ENCODE results near the gene GLB1L2.

DNA sequence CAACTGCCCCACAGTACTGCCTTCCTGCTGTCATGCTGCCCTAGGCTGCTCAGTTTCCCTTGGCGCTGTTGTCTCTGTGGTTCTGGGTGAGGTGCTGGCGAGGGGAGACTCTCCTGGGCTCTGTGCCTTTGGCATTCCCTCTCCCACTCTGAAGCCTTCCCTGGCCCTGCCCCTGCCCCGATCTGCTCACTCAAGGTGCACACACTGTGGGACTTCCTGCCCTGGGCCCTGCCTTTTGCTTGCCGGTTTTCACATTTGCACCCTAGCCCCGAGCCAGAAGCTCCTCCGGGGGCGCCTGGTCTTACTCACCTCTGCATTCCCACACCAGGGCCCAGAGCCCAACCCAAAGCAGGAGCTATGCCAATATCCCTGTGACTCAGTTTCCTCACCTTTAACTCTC, 68.2 kb downstream of the GLB1L2 start:
- TF ChIP-seq POLR2A (IDR thresholded peaks at IDR 0.05): no peak
- TF ChIP-seq POLR2AphosphoS5 (IDR thresholded peaks at IDR 0.05): no peak

All from prostate gland (tissue), 1 donor.